ENCODE data around the gene CERS6. TPM values are rescaled to one million over a fixed set of nuclear protein-coding genes. Genes with fewer than 3 reads are reported as not detected.

CERS6 gene
- total RNA-seq, 4 donors from 2014 or later = 17.6 to 31.1 (median 24.1) TPM

DNA sequence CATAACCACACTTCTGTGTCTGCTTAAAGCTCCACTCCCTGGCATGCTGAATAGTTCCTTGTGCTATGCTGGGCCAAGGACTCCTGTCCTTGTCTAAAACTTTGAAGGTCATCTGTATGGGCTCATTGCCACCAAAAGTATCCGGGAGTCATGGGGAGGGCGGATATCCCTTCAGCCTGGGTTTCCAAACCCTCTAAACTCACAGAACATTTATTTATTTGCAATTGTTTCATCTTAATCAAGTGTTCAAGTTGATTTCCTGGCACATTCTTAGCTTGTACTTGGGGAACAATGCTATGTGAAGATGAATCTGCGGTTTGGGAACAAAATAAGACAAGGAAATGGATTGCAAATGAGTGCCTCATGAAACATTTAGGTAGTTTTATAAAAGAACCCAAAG, 348.1 kb downstream of the CERS6 start:
- no peak for DNase-seq
- peaks cover 0 to 6% (median 0%) of the 10 kb centered on the region in 3 donors for H3K4me1 ChIP-seq
- peak overlapping the region in 1 of 4 donors; percentile 64 for H3K27ac ChIP-seq
- no peaks in the 10 kb centered on the region for H3K36me3 ChIP-seq
- 69 to 78% methylated on average over 3 of the region's 3 CpGs for WGBS, 2 donors
- H3K4me3 ChIP-seq = peak overlapping the region in 2 of 4 donors; percentile 32 to 53
- intact Hi-C loops (cut with DNase I) = no loop called here
- H3K9me3 ChIP-seq = no peaks in the 10 kb centered on the region
- H3K27me3 ChIP-seq = no peaks in the 10 kb centered on the region
- no peak for TF ChIP-seq POLR2A (IDR thresholded peaks at IDR 0.05)
- TF ChIP-seq, protein P1, sequence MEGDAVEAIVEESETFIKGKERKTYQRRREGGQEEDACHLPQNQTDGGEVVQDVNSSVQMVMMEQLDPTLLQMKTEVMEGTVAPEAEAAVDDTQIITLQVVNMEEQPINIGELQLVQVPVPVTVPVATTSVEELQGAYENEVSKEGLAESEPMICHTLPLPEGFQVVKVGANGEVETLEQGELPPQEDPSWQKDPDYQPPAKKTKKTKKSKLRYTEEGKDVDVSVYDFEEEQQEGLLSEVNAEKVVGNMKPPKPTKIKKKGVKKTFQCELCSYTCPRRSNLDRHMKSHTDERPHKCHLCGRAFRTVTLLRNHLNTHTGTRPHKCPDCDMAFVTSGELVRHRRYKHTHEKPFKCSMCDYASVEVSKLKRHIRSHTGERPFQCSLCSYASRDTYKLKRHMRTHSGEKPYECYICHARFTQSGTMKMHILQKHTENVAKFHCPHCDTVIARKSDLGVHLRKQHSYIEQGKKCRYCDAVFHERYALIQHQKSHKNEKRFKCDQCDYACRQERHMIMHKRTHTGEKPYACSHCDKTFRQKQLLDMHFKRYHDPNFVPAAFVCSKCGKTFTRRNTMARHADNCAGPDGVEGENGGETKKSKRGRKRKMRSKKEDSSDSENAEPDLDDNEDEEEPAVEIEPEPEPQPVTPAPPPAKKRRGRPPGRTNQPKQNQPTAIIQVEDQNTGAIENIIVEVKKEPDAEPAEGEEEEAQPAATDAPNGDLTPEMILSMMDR (IDR thresholded peaks at IDR 0.05) = no peak

DNA sequence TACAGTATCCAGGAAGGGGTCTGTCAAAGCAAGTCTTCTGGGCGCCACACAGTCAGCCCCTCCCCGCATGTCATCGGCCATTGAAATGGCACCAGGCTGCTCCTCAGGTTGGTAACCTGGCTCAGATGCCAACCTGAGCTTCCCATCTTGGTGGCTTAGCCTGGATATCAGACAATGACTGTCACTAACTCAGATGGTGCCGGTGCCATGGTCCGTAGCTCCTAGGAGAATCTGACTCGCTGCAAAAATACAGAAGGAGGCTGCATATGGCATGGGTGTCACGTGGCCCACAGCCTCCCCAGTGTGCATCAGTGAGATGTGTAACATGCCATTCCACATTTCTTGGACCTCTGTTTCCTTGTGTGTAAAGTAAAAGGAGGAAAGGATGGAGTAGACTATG, 349.5 kb downstream of the CERS6 start:
- peak overlapping the region in 2 of 4 donors; percentile 7 to 17 for H3K4me3 ChIP-seq
- intact Hi-C loops (cut with DNase I) = no loop called here
- no peak overlapping the region for H3K27ac ChIP-seq
- H3K36me3 ChIP-seq = no peaks in the 10 kb centered on the region
- DNase-seq = no peak
- H3K4me1 ChIP-seq = peaks cover 0 to 6% (median 0%) of the 10 kb centered on the region in 3 donors
- H3K9me3 ChIP-seq = no peaks in the 10 kb centered on the region
- 76 to 98% methylated on average over 3 to 5 of the region's 7 CpGs for WGBS, 2 donors
- TF ChIP-seq POLR2A (IDR thresholded peaks at IDR 0.05) = no peak
- TF ChIP-seq, protein P1 (IDR thresholded peaks at IDR 0.05) = no peak
- H3K27me3 ChIP-seq = no peaks in the 10 kb centered on the region

DNA sequence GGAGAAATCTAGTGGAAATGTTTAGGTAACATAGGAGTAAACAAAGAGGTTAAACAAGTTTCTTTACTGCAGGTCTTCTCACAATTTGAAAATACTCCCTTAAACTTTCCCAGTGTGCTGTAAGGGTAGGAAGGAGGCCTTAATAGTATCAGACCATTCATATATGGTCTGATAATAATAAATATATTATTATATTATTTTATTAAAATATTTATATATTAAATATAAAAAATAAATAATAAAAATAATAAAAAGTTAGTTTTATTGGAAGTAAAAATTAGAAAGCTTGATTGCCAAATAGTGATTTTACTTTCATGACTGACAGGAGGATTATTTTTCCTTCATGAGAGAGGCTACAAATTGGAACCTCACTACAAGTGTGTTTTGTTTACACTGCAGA, 353.5 kb downstream of the CERS6 start:
- Histone ChIP-seq H3K4me3 (no peak overlapping the region), H3K27ac (no peak overlapping the region), H3K36me3 (no peaks in the 10 kb centered on the region), H3K9me3 (no peaks in the 10 kb centered on the region), H3K27me3 (no peaks in the 10 kb centered on the region), H3K4me1 (no peaks in the 10 kb centered on the region)
- DNase-seq = no peak
- intact Hi-C loops (cut with DNase I) = no loop called here
- TF ChIP-seq, protein P1 (IDR thresholded peaks at IDR 0.05) = no peak
- no peak for TF ChIP-seq POLR2A (IDR thresholded peaks at IDR 0.05)

DNA sequence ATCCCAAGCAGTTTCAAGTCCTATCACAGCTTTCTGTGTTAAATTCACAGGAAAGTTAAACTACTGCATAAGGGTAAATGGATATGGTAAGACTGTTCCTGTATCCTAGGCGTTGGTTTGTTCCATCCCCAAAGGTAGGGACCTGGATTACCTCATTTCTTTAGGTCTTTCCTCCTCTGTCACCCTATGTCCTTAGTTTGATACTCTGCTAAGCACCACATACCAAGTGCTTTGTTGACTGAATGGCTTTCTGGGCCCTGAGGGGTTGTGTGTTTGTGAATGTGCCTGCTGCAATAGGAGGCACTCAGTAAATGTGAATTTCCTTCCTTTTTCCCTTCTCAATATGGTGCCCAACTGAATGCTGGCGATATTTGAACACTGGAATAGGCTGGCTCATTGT, 354.2 kb downstream of the CERS6 start:
- DNase-seq = no peak
- 83 to 95% methylated on average over 2 of the region's 2 CpGs for WGBS, 2 donors
- no peaks in the 10 kb centered on the region for H3K9me3 ChIP-seq
- no peak overlapping the region for H3K4me3 ChIP-seq
- H3K27me3 ChIP-seq = no peaks in the 10 kb centered on the region
- H3K36me3 ChIP-seq = no peaks in the 10 kb centered on the region
- intact Hi-C loops (cut with DNase I) = no loop called here
- H3K4me1 ChIP-seq = no peaks in the 10 kb centered on the region
- no peak overlapping the region for H3K27ac ChIP-seq
- TF ChIP-seq POLR2A (IDR thresholded peaks at IDR 0.05) = no peak
- TF ChIP-seq, protein P1 (IDR thresholded peaks at IDR 0.05) = no peak

DNA sequence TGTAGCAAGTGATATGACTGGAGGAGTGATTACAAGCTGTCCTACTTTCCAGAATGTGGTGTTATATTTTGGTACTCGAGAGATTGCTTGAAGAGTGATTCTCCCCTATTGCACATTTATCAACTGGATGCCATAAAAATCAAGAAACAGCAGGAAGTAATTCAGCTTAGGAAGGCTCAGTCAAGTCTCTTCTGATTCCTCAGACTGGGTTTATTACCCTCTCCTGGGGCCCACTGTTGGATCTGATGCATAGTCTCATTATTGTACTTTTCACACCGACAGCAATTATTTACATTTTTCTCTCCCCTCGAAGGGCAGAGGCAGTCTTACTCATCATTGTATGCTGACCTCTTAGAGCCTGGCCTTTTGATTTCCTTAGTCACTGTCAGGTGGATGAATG, 355.6 kb downstream of the CERS6 start:
- Histone ChIP-seq H3K9me3 (no peaks in the 10 kb centered on the region), H3K27me3 (no peaks in the 10 kb centered on the region), H3K4me3 (no peak overlapping the region), H3K36me3 (no peaks in the 10 kb centered on the region), H3K4me1 (no peaks in the 10 kb centered on the region), H3K27ac (no peak overlapping the region)
- intact Hi-C loops (cut with DNase I) = no loop called here
- no peak for DNase-seq
- TF ChIP-seq, protein P1 (IDR thresholded peaks at IDR 0.05) = no peak
- TF ChIP-seq POLR2A (IDR thresholded peaks at IDR 0.05) = no peak
- 61 to 74% methylated on average over 3 of the region's 3 CpGs for WGBS, 2 donors

Data from esophagus squamous epithelium (tissue), 5 donors.